HepG2 (cell line): Measurements from ENCODE around the gene SLC22A23. TPM values are rescaled to one million over a fixed set of nuclear protein-coding genes. Genes with fewer than 3 reads are reported as not detected.
A peak's percentile ranks its signal among the peaks of the same experiment; 100 is the strongest.

Experiments used
- AGO2 ChIP-seq: fragments of 200-400 bp; formaldehyde crosslinking; optimal IDR thresholded peaks from 2 replicates; pipeline ENCODE3; 2017; ENCODE audit warnings: mild to moderate bottlenecking, low read depth, low read length, moderate library complexity
- ATF4 ChIP-seq, 2 experiments: fragments of 450-650 bp in 1 of 2; sonication (generic) in 1 of 2; formaldehyde crosslinking; IDR thresholded peaks; 2 replicates each; pipeline versions ENCODE4 v1.5.0 to v1.8.0; 2020 to 2022; ENCODE audit warnings: mild to moderate bottlenecking in 1 of 2, missing genetic modification reagents in 1 of 2
- BCLAF1 ChIP-seq: fragments of 450-650 bp; IDR thresholded peaks from 2 replicates; pipeline ENCODE4 v1.6.1; 2017; ENCODE audit warnings: mild to moderate bottlenecking
- FUBP1 ChIP-seq: sonication (generic); formaldehyde crosslinking; IDR thresholded peaks from 2 replicates; pipeline ENCODE4 v1.5.1; 2020; ENCODE audit warnings: missing genetic modification reagents, mild to moderate bottlenecking, borderline replicate concordance
- HDAC1 ChIP-seq: sonication (generic); formaldehyde crosslinking; IDR thresholded peaks from 2 replicates; pipeline ENCODE4 v1.5.1; 2020; ENCODE audit warnings: mild to moderate bottlenecking, missing genetic modification reagents
- LCORL ChIP-seq, 2 experiments: fragments of 450-650 bp in 1 of 2; sonication (generic) in 1 of 2; formaldehyde crosslinking in 1 of 2; IDR thresholded peaks; 2 replicates each; pipeline versions ENCODE4 v1.5.0 to v1.6.1; 2017 to 2020; ENCODE audit warnings: antibody characterized with exemption in 1 of 2, missing genetic modification reagents in 1 of 2
- NFKB2 ChIP-seq: sonication (generic); formaldehyde crosslinking; IDR thresholded peaks from 2 replicates; pipeline ENCODE4 v1.4.0; 2020; ENCODE audit warnings: missing genetic modification reagents, borderline replicate concordance
- PCBP2 ChIP-seq: fragments of 200-400 bp; formaldehyde crosslinking; optimal IDR thresholded peaks from 2 replicates; pipeline ENCODE3; 2018; ENCODE audit warnings: low read length, low read depth; ENCODE audit not compliant: poor library complexity, severe bottlenecking
- SP4 ChIP-seq: sonication (generic); formaldehyde crosslinking; IDR thresholded peaks from 2 replicates; pipeline ENCODE4 v1.8.1; 2023; ENCODE audit warnings: mild to moderate bottlenecking, missing genetic modification reagents
- ZBTB40 ChIP-seq, 2 experiments: fragments of 450-650 bp in 1 of 2; sonication (generic) in 1 of 2; formaldehyde crosslinking in 1 of 2; IDR thresholded peaks; 2 replicates each; pipeline versions ENCODE4 v1.6.1 to v1.8.0; 2016 to 2022; ENCODE audit warnings: antibody characterized with exemption in 1 of 2, mild to moderate bottlenecking in 1 of 2, missing genetic modification reagents in 1 of 2
- ZNF678 ChIP-seq: sonication (generic); formaldehyde crosslinking; IDR thresholded peaks from 2 replicates; pipeline ENCODE4 v1.4.0; 2020; ENCODE audit warnings: mild to moderate bottlenecking, missing genetic modification reagents
- ZNF749 ChIP-seq: sonication (generic); formaldehyde crosslinking; IDR thresholded peaks from 2 replicates; pipeline ENCODE4 v1.8.0; 2022; ENCODE audit warnings: mild to moderate bottlenecking, missing genetic modification reagents, moderate library complexity, borderline replicate concordance
- polyA plus RNA-seq, 8 experiments: library from polyadenylated mRNA; depleted of rRNA in 3 of 8; stranded (reverse) in 7 of 8; unstranded in 1 of 8; fragments of >200 nt; fragmentation: Illumina TruSeq in 4 of 8; extraction: Trizol in 4 of 8; gene quantifications; 2 replicates each; pipeline versions ENCODE4 v1.2.1 to v1.2.3, GENCODE V29; 2011 to 2016; ENCODE audit warnings: low read depth in 4 of 8, missing spikeins in 1 of 8, mixed read lengths in 1 of 8; ENCODE audit not compliant: insufficient read depth in 1 of 8
- total RNA-seq, 5 experiments: library from RNA; depleted of rRNA; stranded (reverse); fragments of >200 nt; fragmentation: Illumina TruSeq; extraction: Trizol; gene quantifications; 2 replicates each; pipeline ENCODE4 v1.2.3, GENCODE V29; 2016; ENCODE audit warnings: low read depth in 1 of 5

Gene SLC22A23
- total and polyA plus RNA-seq, 2 of the 13 experiments (the other 11 are each of a cell fraction or from before 2014, with no cell fraction given) = 11.8 to 17.5 TPM

- peak in 1 of 2 experiments; percentile 90; a peak in 2 of 4 replicates for TF ChIP-seq ATF4 (CRISPR knock-in tag; IDR thresholded peaks at IDR 0.05)
- 0 out of 2 replicates have a peak, but pooled peaks have one; percentile 39 for TF ChIP-seq ZNF678 (CRISPR knock-in tag)
- 0 out of 2 replicates have a peak, but pooled peaks have one; percentile 24 for TF ChIP-seq ZNF749 (CRISPR knock-in tag)
- no peak for TF ChIP-seq BCLAF1
- TF ChIP-seq FUBP1 (CRISPR knock-in tag) = no peak
- no peak for TF ChIP-seq LCORL (IDR thresholded peaks at IDR 0.05)
- TF ChIP-seq LCORL (CRISPR knock-in tag; IDR thresholded peaks at IDR 0.05) = no peak
- no peak for TF ChIP-seq SP4 (CRISPR knock-in tag)
- TF ChIP-seq ZBTB40 (IDR thresholded peaks at IDR 0.05) = no peak
- 0 out of 2 replicates have a peak, but pooled peaks have one; percentile 37 for TF ChIP-seq ZBTB40 (CRISPR knock-in tag; IDR thresholded peaks at IDR 0.05)
- TF ChIP-seq NFKB2 (CRISPR knock-in tag) = no peak
- no peak for TF ChIP-seq HDAC1 (CRISPR knock-in tag)
- no peak for TF ChIP-seq PCBP2
- no peak for TF ChIP-seq AGO2
Measured at GRCh38 chr6:3227363-3228045, 229.3 kb downstream of the SLC22A23 start, which contains the start of gene TUBB2B (continued).
